AG09309 (cell line): Measurements from ENCODE around the gene CFL1.

ENCODE experiments used
- DNase-seq: peaks from one replicate; pipeline ENCODE4 v3.0.0-alpha.2; 2010; ENCODE audit warnings: low read depth
- H3K4me3 ChIP-seq: 2 replicates; pipeline ENCODE4 v1.5.1; 2011; ENCODE audit warnings: mild to moderate bottlenecking, low read depth, low read length, moderate library complexity; ENCODE audit not compliant: control insufficient read depth
- CTCF ChIP-seq: IDR thresholded peaks from 2 replicates; pipeline ENCODE4 v1.5.1; 2011; ENCODE audit warnings: mild to moderate bottlenecking, low read depth, low read length, inconsistent platforms; ENCODE audit not compliant: insufficient read depth, control insufficient read depth; ENCODE audit errors: missing control alignments

CFL1 gene

GRCh38 chr11:65814131-65814985 lies 43.6 kb downstream of the CFL1 start:
- no peak overlapping the region for H3K4me3 ChIP-seq
- DNase-seq, result no peak
- TF ChIP-seq CTCF, result no peak

- no peak for DNase-seq
- no peak for TF ChIP-seq CTCF
- H3K4me3 ChIP-seq, result no peak overlapping the region
These were observed 46.1 kb downstream of the CFL1 start for GRCh38 chr11:65811764-65812475.

GRCh38 chr11:65810046-65810868 lies 47.7 kb downstream of the CFL1 start:
- no peak overlapping the region for H3K4me3 ChIP-seq
- no peak for DNase-seq
- TF ChIP-seq CTCF, result no peak

- DNase-seq, result no peak
- no peak for TF ChIP-seq CTCF
- H3K4me3 ChIP-seq, result no peak overlapping the region
These were observed 48.5 kb downstream of the CFL1 start for GRCh38 chr11:65809496-65809895.

GRCh38 chr11:65808744-65809341 lies 49.1 kb downstream of the CFL1 start:
- H3K4me3 ChIP-seq, result no peak overlapping the region
- no peak for TF ChIP-seq CTCF
- DNase-seq, result no peak

- DNase-seq, result no peak
- no peak for TF ChIP-seq CTCF
- no peak overlapping the region for H3K4me3 ChIP-seq
These were observed 51.0 kb downstream of the CFL1 start for GRCh38 chr11:65806979-65807378.
